GM12892 (cell line): ENCODE measurements around the gene ZBTB16.

ENCODE experiments used
- POLR2A ChIP-seq: IDR thresholded peaks from 2 replicates; pipeline ENCODE4 v1.6.1; 2011; ENCODE audit warnings: low read depth, low read length, control low read depth
- POLR2AphosphoS5 ChIP-seq: IDR thresholded peaks from 2 replicates; pipeline ENCODE4 v1.6.1; 2011; ENCODE audit warnings: low read depth, low read length, control low read depth

DNA sequence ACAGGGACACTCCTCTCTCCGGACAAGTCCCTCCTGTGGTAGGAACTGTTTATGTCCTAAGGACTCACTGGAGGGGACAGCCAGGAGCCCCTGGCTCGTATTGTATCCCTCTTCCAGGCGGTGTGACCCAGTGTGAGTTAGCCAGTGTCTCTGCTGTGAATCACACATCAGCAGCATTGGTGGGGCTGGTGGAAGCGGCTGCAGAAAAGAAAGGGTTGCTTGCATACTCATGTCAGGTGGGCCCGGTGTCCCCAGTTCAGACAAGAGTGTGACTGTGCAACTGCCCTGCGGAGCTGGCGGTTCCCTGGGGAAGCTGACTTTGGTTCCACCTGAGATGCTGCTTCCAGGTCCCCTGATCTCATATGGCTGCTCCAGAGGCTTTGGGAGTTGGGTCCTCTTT, 99.4 kb downstream of the ZBTB16 start:
- TF ChIP-seq POLR2AphosphoS5: no peak
- TF ChIP-seq POLR2A: no peak
